ENCODE results near the gene UBE2J2. TPM values are rescaled to one million over a fixed set of nuclear protein-coding genes. Genes with fewer than 3 reads are reported as not detected.
A peak's percentile ranks its signal among the peaks of the same experiment; 100 is the strongest.

The UBE2J2 gene
- total and polyA plus RNA-seq, 2 of the 13 experiments (the other 11 are each of a cell fraction or from before 2014, with no cell fraction given): 25.4 to 29.4 TPM

DNA sequence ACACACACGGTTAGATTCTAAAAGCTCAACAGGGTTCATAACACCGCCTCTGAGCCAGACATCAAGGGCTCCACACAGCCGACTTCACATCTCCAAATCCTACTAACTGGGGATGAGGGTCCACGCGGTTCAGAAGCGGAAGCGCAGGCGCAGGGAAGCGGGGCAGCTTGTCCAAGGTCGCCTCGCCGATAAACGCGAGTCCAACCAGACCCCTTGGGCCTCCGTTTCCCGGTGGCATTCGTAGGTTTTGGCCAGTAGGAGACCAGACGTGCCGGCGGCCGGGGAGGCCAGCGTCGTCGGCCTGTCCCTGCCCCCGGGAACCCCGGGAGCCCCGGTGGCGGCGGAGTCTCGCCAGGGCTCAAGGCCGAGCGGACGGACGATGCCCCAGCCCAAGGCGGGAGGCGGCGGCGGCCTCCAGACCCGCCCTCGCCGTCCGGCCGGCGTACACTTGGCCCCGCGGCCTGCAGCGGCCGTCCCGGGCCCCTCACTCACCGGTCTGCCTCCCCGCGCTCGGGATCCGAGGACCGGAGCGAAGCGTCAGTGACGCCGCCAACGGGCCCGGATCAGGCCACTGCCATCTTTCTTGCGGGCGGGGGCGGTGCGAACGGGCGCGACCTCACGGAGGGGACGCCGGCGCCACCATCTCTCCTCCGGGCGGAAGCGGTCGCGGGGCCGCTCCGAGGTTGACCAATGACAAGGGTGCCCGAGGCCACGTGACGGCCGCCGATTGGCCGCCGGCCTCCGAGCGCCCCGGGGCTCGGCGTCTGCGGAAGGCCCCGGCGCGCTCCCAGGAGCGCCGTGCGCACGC lies 42.0 kb downstream of the UBE2J2 start, which contains the start of gene SDF4 (continued):
- TF ChIP-seq, protein P1, sequence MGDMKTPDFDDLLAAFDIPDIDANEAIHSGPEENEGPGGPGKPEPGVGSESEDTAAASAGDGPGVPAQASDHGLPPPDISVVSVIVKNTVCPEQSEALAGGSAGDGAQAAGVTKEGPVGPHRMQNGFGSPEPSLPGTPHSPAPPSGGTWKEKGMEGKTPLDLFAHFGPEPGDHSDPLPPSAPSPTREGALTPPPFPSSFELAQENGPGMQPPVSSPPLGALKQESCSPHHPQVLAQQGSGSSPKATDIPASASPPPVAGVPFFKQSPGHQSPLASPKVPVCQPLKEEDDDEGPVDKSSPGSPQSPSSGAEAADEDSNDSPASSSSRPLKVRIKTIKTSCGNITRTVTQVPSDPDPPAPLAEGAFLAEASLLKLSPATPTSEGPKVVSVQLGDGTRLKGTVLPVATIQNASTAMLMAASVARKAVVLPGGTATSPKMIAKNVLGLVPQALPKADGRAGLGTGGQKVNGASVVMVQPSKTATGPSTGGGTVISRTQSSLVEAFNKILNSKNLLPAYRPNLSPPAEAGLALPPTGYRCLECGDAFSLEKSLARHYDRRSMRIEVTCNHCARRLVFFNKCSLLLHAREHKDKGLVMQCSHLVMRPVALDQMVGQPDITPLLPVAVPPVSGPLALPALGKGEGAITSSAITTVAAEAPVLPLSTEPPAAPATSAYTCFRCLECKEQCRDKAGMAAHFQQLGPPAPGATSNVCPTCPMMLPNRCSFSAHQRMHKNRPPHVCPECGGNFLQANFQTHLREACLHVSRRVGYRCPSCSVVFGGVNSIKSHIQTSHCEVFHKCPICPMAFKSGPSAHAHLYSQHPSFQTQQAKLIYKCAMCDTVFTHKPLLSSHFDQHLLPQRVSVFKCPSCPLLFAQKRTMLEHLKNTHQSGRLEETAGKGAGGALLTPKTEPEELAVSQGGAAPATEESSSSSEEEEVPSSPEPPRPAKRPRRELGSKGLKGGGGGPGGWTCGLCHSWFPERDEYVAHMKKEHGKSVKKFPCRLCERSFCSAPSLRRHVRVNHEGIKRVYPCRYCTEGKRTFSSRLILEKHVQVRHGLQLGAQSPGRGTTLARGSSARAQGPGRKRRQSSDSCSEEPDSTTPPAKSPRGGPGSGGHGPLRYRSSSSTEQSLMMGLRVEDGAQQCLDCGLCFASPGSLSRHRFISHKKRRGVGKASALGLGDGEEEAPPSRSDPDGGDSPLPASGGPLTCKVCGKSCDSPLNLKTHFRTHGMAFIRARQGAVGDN (CRISPR knock-in tag; IDR thresholded peaks at IDR 0.05): peak; percentile 90
- TF ChIP-seq GABPB1 (CRISPR knock-in tag; IDR thresholded peaks at IDR 0.05): peak; percentile 92
- TF ChIP-seq HNRNPH1 (optimal IDR thresholded peaks at IDR 0.05; ENCODE audit: low read depth, low read length): no peak
- TF ChIP-seq U2AF2 (IDR thresholded peaks at IDR 0.05; ENCODE audit: low read depth, low read length): no peak
- TF ChIP-seq, protein P2, sequence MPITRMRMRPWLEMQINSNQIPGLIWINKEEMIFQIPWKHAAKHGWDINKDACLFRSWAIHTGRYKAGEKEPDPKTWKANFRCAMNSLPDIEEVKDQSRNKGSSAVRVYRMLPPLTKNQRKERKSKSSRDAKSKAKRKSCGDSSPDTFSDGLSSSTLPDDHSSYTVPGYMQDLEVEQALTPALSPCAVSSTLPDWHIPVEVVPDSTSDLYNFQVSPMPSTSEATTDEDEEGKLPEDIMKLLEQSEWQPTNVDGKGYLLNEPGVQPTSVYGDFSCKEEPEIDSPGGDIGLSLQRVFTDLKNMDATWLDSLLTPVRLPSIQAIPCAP (CRISPR knock-in tag; IDR thresholded peaks at IDR 0.05; ENCODE audit: low read depth): no peak
- TF ChIP-seq, protein P3, sequence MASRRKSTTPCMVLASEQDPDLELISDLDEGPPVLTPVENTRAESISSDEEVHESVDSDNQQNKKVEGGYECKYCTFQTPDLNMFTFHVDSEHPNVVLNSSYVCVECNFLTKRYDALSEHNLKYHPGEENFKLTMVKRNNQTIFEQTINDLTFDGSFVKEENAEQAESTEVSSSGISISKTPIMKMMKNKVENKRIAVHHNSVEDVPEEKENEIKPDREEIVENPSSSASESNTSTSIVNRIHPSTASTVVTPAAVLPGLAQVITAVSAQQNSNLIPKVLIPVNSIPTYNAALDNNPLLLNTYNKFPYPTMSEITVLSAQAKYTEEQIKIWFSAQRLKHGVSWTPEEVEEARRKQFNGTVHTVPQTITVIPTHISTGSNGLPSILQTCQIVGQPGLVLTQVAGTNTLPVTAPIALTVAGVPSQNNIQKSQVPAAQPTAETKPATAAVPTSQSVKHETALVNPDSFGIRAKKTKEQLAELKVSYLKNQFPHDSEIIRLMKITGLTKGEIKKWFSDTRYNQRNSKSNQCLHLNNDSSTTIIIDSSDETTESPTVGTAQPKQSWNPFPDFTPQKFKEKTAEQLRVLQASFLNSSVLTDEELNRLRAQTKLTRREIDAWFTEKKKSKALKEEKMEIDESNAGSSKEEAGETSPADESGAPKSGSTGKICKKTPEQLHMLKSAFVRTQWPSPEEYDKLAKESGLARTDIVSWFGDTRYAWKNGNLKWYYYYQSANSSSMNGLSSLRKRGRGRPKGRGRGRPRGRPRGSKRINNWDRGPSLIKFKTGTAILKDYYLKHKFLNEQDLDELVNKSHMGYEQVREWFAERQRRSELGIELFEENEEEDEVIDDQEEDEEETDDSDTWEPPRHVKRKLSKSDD (CRISPR knock-in tag; IDR thresholded peaks at IDR 0.05; ENCODE audit: low read depth): peak; percentile 90
- TF ChIP-seq ATF1 (CRISPR knock-in tag; IDR thresholded peaks at IDR 0.05): no peak
- TF ChIP-seq, protein P4, sequence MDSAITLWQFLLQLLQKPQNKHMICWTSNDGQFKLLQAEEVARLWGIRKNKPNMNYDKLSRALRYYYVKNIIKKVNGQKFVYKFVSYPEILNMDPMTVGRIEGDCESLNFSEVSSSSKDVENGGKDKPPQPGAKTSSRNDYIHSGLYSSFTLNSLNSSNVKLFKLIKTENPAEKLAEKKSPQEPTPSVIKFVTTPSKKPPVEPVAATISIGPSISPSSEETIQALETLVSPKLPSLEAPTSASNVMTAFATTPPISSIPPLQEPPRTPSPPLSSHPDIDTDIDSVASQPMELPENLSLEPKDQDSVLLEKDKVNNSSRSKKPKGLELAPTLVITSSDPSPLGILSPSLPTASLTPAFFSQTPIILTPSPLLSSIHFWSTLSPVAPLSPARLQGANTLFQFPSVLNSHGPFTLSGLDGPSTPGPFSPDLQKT (CRISPR knock-in tag; IDR thresholded peaks at IDR 0.05; ENCODE audit: borderline replicate concordance): no peak
- TF ChIP-seq, protein P5, sequence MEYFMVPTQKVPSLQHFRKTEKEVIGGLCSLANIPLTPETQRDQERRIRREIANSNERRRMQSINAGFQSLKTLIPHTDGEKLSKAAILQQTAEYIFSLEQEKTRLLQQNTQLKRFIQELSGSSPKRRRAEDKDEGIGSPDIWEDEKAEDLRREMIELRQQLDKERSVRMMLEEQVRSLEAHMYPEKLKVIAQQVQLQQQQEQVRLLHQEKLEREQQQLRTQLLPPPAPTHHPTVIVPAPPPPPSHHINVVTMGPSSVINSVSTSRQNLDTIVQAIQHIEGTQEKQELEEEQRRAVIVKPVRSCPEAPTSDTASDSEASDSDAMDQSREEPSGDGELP (IDR thresholded peaks at IDR 0.05; ENCODE audit: borderline replicate concordance, low read depth): no peak
- TF ChIP-seq ZNF792 (CRISPR knock-in tag; IDR thresholded peaks at IDR 0.05): 0 out of 2 replicates have a peak, but pooled peaks have one; percentile 54
- no peak for TF ChIP-seq YEATS2 (CRISPR knock-in tag; IDR thresholded peaks at IDR 0.05; ENCODE audit: borderline replicate concordance)
- TF ChIP-seq HDAC6 (IDR thresholded peaks at IDR 0.05; ENCODE audit: low read depth, low read length): no peak
- peak; percentile 78; the same call in 1 of the 2 replicates for TF ChIP-seq RARG (CRISPR knock-in tag; IDR thresholded peaks at IDR 0.05; ENCODE audit: low read depth)
- TF ChIP-seq, protein P6, sequence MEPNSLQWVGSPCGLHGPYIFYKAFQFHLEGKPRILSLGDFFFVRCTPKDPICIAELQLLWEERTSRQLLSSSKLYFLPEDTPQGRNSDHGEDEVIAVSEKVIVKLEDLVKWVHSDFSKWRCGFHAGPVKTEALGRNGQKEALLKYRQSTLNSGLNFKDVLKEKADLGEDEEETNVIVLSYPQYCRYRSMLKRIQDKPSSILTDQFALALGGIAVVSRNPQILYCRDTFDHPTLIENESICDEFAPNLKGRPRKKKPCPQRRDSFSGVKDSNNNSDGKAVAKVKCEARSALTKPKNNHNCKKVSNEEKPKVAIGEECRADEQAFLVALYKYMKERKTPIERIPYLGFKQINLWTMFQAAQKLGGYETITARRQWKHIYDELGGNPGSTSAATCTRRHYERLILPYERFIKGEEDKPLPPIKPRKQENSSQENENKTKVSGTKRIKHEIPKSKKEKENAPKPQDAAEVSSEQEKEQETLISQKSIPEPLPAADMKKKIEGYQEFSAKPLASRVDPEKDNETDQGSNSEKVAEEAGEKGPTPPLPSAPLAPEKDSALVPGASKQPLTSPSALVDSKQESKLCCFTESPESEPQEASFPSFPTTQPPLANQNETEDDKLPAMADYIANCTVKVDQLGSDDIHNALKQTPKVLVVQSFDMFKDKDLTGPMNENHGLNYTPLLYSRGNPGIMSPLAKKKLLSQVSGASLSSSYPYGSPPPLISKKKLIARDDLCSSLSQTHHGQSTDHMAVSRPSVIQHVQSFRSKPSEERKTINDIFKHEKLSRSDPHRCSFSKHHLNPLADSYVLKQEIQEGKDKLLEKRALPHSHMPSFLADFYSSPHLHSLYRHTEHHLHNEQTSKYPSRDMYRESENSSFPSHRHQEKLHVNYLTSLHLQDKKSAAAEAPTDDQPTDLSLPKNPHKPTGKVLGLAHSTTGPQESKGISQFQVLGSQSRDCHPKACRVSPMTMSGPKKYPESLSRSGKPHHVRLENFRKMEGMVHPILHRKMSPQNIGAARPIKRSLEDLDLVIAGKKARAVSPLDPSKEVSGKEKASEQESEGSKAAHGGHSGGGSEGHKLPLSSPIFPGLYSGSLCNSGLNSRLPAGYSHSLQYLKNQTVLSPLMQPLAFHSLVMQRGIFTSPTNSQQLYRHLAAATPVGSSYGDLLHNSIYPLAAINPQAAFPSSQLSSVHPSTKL (CRISPR knock-in tag; IDR thresholded peaks at IDR 0.05): no peak

All from HepG2 (cell line).